Adrenal gland (tissue), 12 donors: ENCODE measurements around the gene ST3GAL3. TPM values are rescaled to one million over a fixed set of nuclear protein-coding genes. Genes with fewer than 3 reads are reported as not detected.

ENCODE experiments used
- DNase-seq, 7 donors: peaks; one replicate each; pipeline ENCODE4 v3.0.0-alpha.2; 2019 to 2020
- H3K27ac ChIP-seq, 5 donors: fragments of 200-600 bp; sonication (generic) in 4 of 5; 1 replicate in 3 of 5; 2 replicates in 2 of 5; pipeline versions ENCODE4 v1.5.1 to v1.8.0; 2016 to 2020; ENCODE audit warnings: mild to moderate bottlenecking in 1 of 5
- H3K27me3 ChIP-seq: fragments of 200-600 bp; 2 replicates; pipeline ENCODE4 v1.8.0; 2021
- H3K36me3 ChIP-seq, 2 donors: fragments of 200-600 bp; replicated peaks in 1 of 2; 1 replicate in 1 of 2; 2 replicates in 1 of 2; pipeline versions ENCODE4 v1.5.1 to v1.8.0; 2018 to 2022
- H3K4me1 ChIP-seq, 2 donors: fragments of 200-600 bp; replicated peaks in 1 of 2; 1 replicate in 1 of 2; 2 replicates in 1 of 2; pipeline versions ENCODE4 v1.5.1 to v1.8.0; 2018 to 2021
- H3K4me3 ChIP-seq, 4 donors: fragments of 200-600 bp; sonication (generic) in 3 of 4; one replicate each; pipeline ENCODE4 v1.5.1; 2016 to 2018
- H3K9me3 ChIP-seq, 3 donors: fragments of 200-600 bp; sonication (generic) in 1 of 3; replicated peaks in 1 of 3; 1 replicate in 2 of 3; 2 replicates in 1 of 3; pipeline versions ENCODE4 v1.5.1 to v1.8.0; 2016 to 2021
- CTCF ChIP-seq, 6 experiments: fragments of 450-650 bp in 4 of 6; fragments of 200-600 bp in 2 of 6; sonication (generic) in 1 of 6; IDR thresholded peaks; 1 replicate in 5 of 6; 2 replicates in 1 of 6; pipeline versions ENCODE4 v1.5.1 to v1.8.0; 2016 to 2021; ENCODE audit warnings: antibody characterized with exemption in 6 of 6, mild to moderate bottlenecking in 2 of 6, moderate library complexity in 1 of 6
- POLR2A ChIP-seq, 2 donors: fragments of 450-650 bp; IDR thresholded peaks; one replicate each; pipeline ENCODE4 v1.6.1; 2017; ENCODE audit warnings: antibody characterized with exemption in 2 of 2, mild to moderate bottlenecking in 2 of 2, moderate library complexity in 1 of 2
- WGBS, 4 donors: extraction: QIAGEN DNeasy Blood & Tissue Kit in 2 of 4; methylation state at CpG; one replicate each; pipeline versions ENCODE4 v1.1.5 to v1.1.7; 2013 to 2017; 5-methylcytosine and 5-hydroxymethylcytosine counted together
- intact Hi-C, 2 donors: fragments of 100-400 bp; cut with DNase I; formaldehyde crosslinking; loops; one replicate each; pipeline versions ENCODE4 v1.14.1 to v1.15.0; 2022 to 2023
- polyA plus RNA-seq, 3 donors: library from polyadenylated mRNA; stranded (reverse); fragments of 200-250 nt in 2 of 3; fragments of 350-450 nt in 1 of 3; fragmentation: Illumina TruSeq in 1 of 3; extraction: RNeasy Lipid Tissue Mini Kit (QIAGEN cat#74804) in 1 of 3; gene quantifications; one replicate each; pipeline ENCODE4 v1.2.3, GENCODE V29; 2013 to 2014
- total RNA-seq, 9 donors: library from RNA; depleted of rRNA in 4 of 9; stranded (reverse); fragments of >200 nt in 4 of 9; fragments of 120-200 nt in 1 of 9; fragmentation: NEBNext Ultra II Directional in 1 of 9; extraction: Animal tissue kit (Norgen Biotek cat#: 25700) in 1 of 9; gene quantifications; one replicate each; pipeline versions ENCODE4 v1.1.0 to v1.2.4, GENCODE V29; 2013 to 2023
- donor health status: healthy with polysubstance abuse.
- donor health status: Bipolar disorder and iron deficiency.
- donor health status: DM: yes; HTN: yes; CAD: no.
- donor health status: DM: no; HTN: no; CAD: no.
- donor health status: DM: no; HTN: no; CAD: no.
- donor health status: DM: yes; HTN: yes; CAD: no.

Gene ST3GAL3
- total and polyA plus RNA-seq, 12 donors: 15.6 to 47.5 (median 27.7) TPM

DNA sequence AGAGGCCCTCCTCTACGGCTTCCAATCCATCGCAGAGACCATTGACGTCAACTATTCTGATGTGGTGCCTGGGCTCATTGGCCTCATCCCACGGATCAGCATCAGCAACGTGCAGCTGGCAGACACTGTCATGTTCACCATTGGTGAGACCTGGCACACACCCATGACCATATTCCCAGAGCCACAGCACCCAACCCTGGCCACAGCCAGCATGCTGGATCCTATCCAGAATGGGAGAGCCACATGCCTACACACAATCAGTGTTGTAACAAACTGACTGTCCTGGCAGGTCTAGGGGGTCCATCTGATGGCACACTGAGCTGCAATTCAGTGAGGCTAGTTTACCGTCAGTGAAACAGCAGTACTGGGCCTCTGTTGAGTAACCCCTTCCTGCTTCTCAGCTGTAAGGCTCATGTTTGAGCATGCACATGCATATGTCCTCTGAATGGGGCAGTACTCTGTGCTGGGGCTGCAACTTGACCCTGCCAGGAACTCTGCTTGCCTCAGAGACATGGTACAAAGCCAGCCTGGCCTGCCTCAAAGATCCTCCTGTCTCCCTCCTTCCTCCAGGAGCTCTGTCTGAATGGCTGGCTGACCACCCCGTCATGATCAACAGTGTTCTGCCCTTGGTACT is 250.2 kb downstream of the ST3GAL3 start:
- Histone ChIP-seq H3K9me3 (no peaks in the 10 kb centered on the region), H3K4me1 (peaks cover 0 to 7% of the 10 kb centered on the region in 2 donors), H3K4me3 (no peak overlapping the region), H3K27ac (no peak overlapping the region), H3K27me3 (no peaks in the 10 kb centered on the region), H3K36me3 (peaks cover 0 to 60% of the 10 kb centered on the region in 2 donors)
- no peak for DNase-seq
- intact Hi-C loops: no loop called here
- TF ChIP-seq POLR2A (IDR thresholded peaks at IDR 0.05): no peak
- TF ChIP-seq CTCF (IDR thresholded peaks at IDR 0.05): no peak
- 89 to 92% (median 92%) methylated on average over 5 to 7 of the region's 7 CpGs for WGBS, 4 donors

- TF ChIP-seq CTCF (IDR thresholded peaks at IDR 0.05): no peak
- no peak for TF ChIP-seq POLR2A (IDR thresholded peaks at IDR 0.05)
- no peak for DNase-seq
- 84 to 87% (median 86%) methylated on average over 8 to 9 of the region's 9 CpGs for WGBS, 4 donors
- H3K9me3 ChIP-seq: no peaks in the 10 kb centered on the region
- H3K4me1 ChIP-seq: peaks cover 0 to 4% of the 10 kb centered on the region in 2 donors
- H3K36me3 ChIP-seq: peaks cover 0 to 62% of the 10 kb centered on the region in 2 donors
- no peaks in the 10 kb centered on the region for H3K27me3 ChIP-seq
- intact Hi-C loops: no loop called here
- no peak overlapping the region for H3K4me3 ChIP-seq
- H3K27ac ChIP-seq: no peak overlapping the region
Observed at GRCh38 chr1:43958351-43959255, 251.3 kb downstream of the ST3GAL3 start.

DNA sequence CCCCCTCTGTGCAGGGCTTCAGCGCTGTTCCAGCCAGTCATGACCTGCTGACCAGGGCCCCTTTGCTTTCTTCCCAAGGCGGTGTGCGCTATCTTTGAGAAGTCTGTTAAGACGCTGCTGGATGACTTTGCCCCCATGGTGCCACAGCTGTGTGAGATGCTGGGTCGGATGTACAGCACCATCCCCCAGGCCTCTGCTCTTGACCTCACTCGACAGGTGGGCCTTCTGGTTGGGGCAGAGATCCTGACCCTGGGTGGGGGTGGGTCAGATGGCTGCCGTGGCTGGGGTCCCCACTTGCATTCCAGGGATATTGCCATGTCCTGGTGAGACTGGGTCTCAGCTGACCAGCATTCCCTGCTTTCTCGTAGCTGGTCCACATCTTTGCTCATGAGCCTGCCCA is 253.5 kb downstream of the ST3GAL3 start:
- Histone ChIP-seq H3K36me3 (peaks cover 0 to 66% of the 10 kb centered on the region in 2 donors), H3K4me1 (no peaks in the 10 kb centered on the region), H3K4me3 (no peak overlapping the region), H3K27ac (no peak overlapping the region), H3K9me3 (no peaks in the 10 kb centered on the region), H3K27me3 (no peaks in the 10 kb centered on the region)
- intact Hi-C loops: no loop called here
- TF ChIP-seq POLR2A (IDR thresholded peaks at IDR 0.05): no peak
- no peak for TF ChIP-seq CTCF (IDR thresholded peaks at IDR 0.05)
- 75 to 94% (median 92%) methylated on average over 2 to 8 of the region's 8 CpGs for WGBS, 4 donors
- DNase-seq: no peak

GRCh38 chr1:43961692-43962091 is 254.4 kb downstream of the ST3GAL3 start:
- WGBS, 4 donors: 86 to 94% (median 91%) methylated on average over 3 of the region's 3 CpGs
- intact Hi-C loops: no loop called here
- DNase-seq: no peak
- Histone ChIP-seq H3K4me1 (no peaks in the 10 kb centered on the region), H3K27me3 (no peaks in the 10 kb centered on the region), H3K9me3 (no peaks in the 10 kb centered on the region), H3K27ac (no peak overlapping the region), H3K36me3 (peaks cover 0 to 63% of the 10 kb centered on the region in 2 donors), H3K4me3 (no peak overlapping the region)
- TF ChIP-seq CTCF (IDR thresholded peaks at IDR 0.05) (no peak), POLR2A (IDR thresholded peaks at IDR 0.05) (no peak)
